WTC11 (cell line): ENCODE results near the gene MBD6. TPM values are rescaled to one million over a fixed set of nuclear protein-coding genes. Genes with fewer than 3 reads are reported as not detected.

Experiments used
- ATAC-seq: fragments of 200-7000 bp; cut with Tn5 transposase; 2 replicates; pipeline ENCODE4 v1.10.0; 2021; ENCODE audit warnings: mild to moderate bottlenecking, moderate library complexity
- Bru-seq: library from RNA; stranded (reverse); fragments of 400-500 nt; gene quantifications from one replicate; lab custom pipeline; 2021; lab: Mats Ljungman, UMichigan
- CTCF ChIA-PET: fragments of 300-600 bp; sonication (Branson Sonifier 250); formaldehyde crosslinking; loops from one replicate; lab custom pipeline; 2021; ENCODE audit warnings: antibody characterized with exemption; lab: Charles Lee
- POLR2A ChIA-PET: fragments of 350-600 bp; sonication (Branson Sonifier 250); formaldehyde crosslinking; loops from one replicate; lab custom pipeline; 2021; ENCODE audit warnings: antibody characterized with exemption; lab: Charles Lee
- DNase-seq: peaks from one replicate; pipeline ENCODE4 v3.0.0; 2021; ENCODE audit warnings: low spot score
- H3K27ac Mint-ChIP-seq: 2 replicates; pipeline ENCODE4 v1.8.0; 2021; ENCODE audit warnings: mixed read lengths
- H3K27me3 Mint-ChIP-seq: 2 replicates; pipeline ENCODE4 v1.8.0; 2021; ENCODE audit warnings: low read depth, mild to moderate bottlenecking, moderate library complexity, mixed read lengths
- H3K36me3 Mint-ChIP-seq: 2 replicates; pipeline ENCODE4 v1.8.0; 2021; ENCODE audit warnings: mixed read lengths
- H3K4me1 Mint-ChIP-seq: 2 replicates; pipeline ENCODE4 v1.8.0; 2022; ENCODE audit warnings: mixed read lengths
- H3K4me3 Mint-ChIP-seq: 2 replicates; pipeline ENCODE4 v1.8.0; 2021; ENCODE audit warnings: mild to moderate bottlenecking, moderate library complexity, mixed read lengths
- H3K9me3 Mint-ChIP-seq: 2 replicates; pipeline ENCODE4 v1.8.0; 2021; ENCODE audit warnings: mixed read lengths
- CREM ChIP-seq: sonication (generic); formaldehyde crosslinking; IDR thresholded peaks from 2 replicates; pipeline ENCODE4 v1.8.1; 2022; ENCODE audit warnings: mild to moderate bottlenecking, missing genetic modification reagents, moderate library complexity
- ELF4 ChIP-seq: sonication (generic); formaldehyde crosslinking; IDR thresholded peaks from 2 replicates; pipeline ENCODE4 v1.8.1; 2022; ENCODE audit warnings: low read depth, mild to moderate bottlenecking, moderate library complexity, missing genetic modification reagents
- EMX1 ChIP-seq: fragments of 250-450 bp; sonication (Bioruptor Pico); IDR thresholded peaks from 2 replicates; pipeline ENCODE4 v1.8.0; 2021; ENCODE audit warnings: mild to moderate bottlenecking
- ESRRA ChIP-seq: sonication (generic); formaldehyde crosslinking; IDR thresholded peaks from 2 replicates; pipeline ENCODE4 v1.8.1; 2022; ENCODE audit warnings: mild to moderate bottlenecking, missing genetic modification reagents, borderline replicate concordance
- FOXJ3 ChIP-seq: sonication (generic); formaldehyde crosslinking; IDR thresholded peaks from 2 replicates; pipeline ENCODE4 v1.9.0; 2021; ENCODE audit warnings: missing genetic modification reagents, mild to moderate bottlenecking, borderline replicate concordance
- FOXK1 ChIP-seq: sonication (generic); formaldehyde crosslinking; IDR thresholded peaks from 2 replicates; pipeline ENCODE4 v1.8.0; 2022; ENCODE audit warnings: mild to moderate bottlenecking, moderate library complexity, missing genetic modification reagents
- FOXP4 ChIP-seq: sonication (generic); formaldehyde crosslinking; IDR thresholded peaks from 2 replicates; pipeline ENCODE4 v1.8.0; 2022; ENCODE audit warnings: mild to moderate bottlenecking, missing genetic modification reagents
- GABPB1 ChIP-seq: sonication (generic); formaldehyde crosslinking; IDR thresholded peaks from 2 replicates; pipeline ENCODE4 v1.8.1; 2023; ENCODE audit warnings: mild to moderate bottlenecking, missing genetic modification reagents
- GRHL2 ChIP-seq: fragments of 250-450 bp; sonication (Bioruptor Pico); IDR thresholded peaks from 2 replicates; pipeline ENCODE4 v1.8.0; 2022; ENCODE audit warnings: mild to moderate bottlenecking, moderate library complexity; ENCODE audit not compliant: insufficient replicate concordance, severe bottlenecking
- KAT7 ChIP-seq: sonication (generic); formaldehyde crosslinking; IDR thresholded peaks from 2 replicates; pipeline ENCODE4 v1.8.1; 2023; ENCODE audit warnings: missing genetic modification reagents, mild to moderate bottlenecking, borderline replicate concordance
- MAX ChIP-seq: sonication (generic); formaldehyde crosslinking; IDR thresholded peaks from 2 replicates; pipeline ENCODE4 v1.8.0; 2022; ENCODE audit warnings: mild to moderate bottlenecking, missing genetic modification reagents
- NR1H2 ChIP-seq: sonication (generic); formaldehyde crosslinking; IDR thresholded peaks from 2 replicates; pipeline ENCODE4 v1.9.0; 2021; ENCODE audit warnings: mild to moderate bottlenecking, moderate library complexity, missing genetic modification reagents
- RORB ChIP-seq: fragments of 250-450 bp; sonication (Bioruptor Pico); IDR thresholded peaks from 2 replicates; pipeline ENCODE4 v1.9.0; 2021; ENCODE audit warnings: mild to moderate bottlenecking
- SP1 ChIP-seq: sonication (generic); formaldehyde crosslinking; conservative IDR thresholded peaks from 2 replicates; pipeline ENCODE4 v1.8.1; 2022; ENCODE audit warnings: missing genetic modification reagents
- TEAD1 ChIP-seq: sonication (generic); formaldehyde crosslinking; IDR thresholded peaks from 2 replicates; pipeline ENCODE4 v1.8.0; 2022; ENCODE audit warnings: mild to moderate bottlenecking, missing genetic modification reagents
- ZNF138 ChIP-seq: sonication (generic); formaldehyde crosslinking; conservative IDR thresholded peaks from 2 replicates; pipeline ENCODE4 v1.8.1; 2022; ENCODE audit warnings: mild to moderate bottlenecking, moderate library complexity, missing genetic modification reagents
- ZNF396 ChIP-seq: fragments of 250-450 bp; sonication (Bioruptor Pico); IDR thresholded peaks from 2 replicates; pipeline ENCODE4 v1.8.0; 2021; ENCODE audit warnings: mild to moderate bottlenecking, moderate library complexity, borderline replicate concordance
- long read RNA-seq, 3 experiments: library from RNA in 1 of 3; library from capped mRNA in 1 of 3; library from polyadenylated mRNA in 1 of 3; unstranded in 2 of 3; stranded (forward) in 1 of 3; transcript quantifications; one replicate each; pipeline ENCODE4 v2.0.0, GENCODE V29; 2021
- total RNA-seq: library from RNA; stranded (reverse); gene quantifications from 3 replicates; pipeline ENCODE4 v1.2.3, GENCODE V29; 2021
- TF ChIP-seq, protein P1 (sequence below): sonication (generic); formaldehyde crosslinking; IDR thresholded peaks from 2 replicates; pipeline ENCODE4 v1.8.1; 2023; ENCODE audit warnings: mild to moderate bottlenecking, missing genetic modification reagents, moderate library complexity
- TF ChIP-seq, protein P2 (sequence below): sonication (generic); formaldehyde crosslinking; IDR thresholded peaks from 2 replicates; pipeline ENCODE4 v1.8.1; 2023; ENCODE audit warnings: mild to moderate bottlenecking, moderate library complexity, missing genetic modification reagents
- TF ChIP-seq, protein P3 (sequence below): sonication (generic); formaldehyde crosslinking; IDR thresholded peaks from 2 replicates; pipeline ENCODE4 v1.8.1; 2022; ENCODE audit warnings: missing genetic modification reagents, borderline replicate concordance
- TF ChIP-seq, protein P4 (sequence below): sonication (generic); formaldehyde crosslinking; IDR thresholded peaks from 2 replicates; pipeline ENCODE4 v1.8.0; 2023; ENCODE audit warnings: mild to moderate bottlenecking, missing genetic modification reagents
- TF ChIP-seq, protein P5 (sequence below): sonication (generic); formaldehyde crosslinking; IDR thresholded peaks from 2 replicates; pipeline ENCODE4 v1.8.0; 2022; ENCODE audit warnings: mild to moderate bottlenecking, missing genetic modification reagents

The MBD6 gene
- total RNA-seq (46.3 to 59.4 TPM (median 56.2 TPM) in 3 replicates), Bru-seq, nascent RNA (percentile 56 among the genes with signal in this experiment)
- long read RNA-seq, experiment 1, full-length matches to known transcripts, result 9 of 29 reads
- long read RNA-seq, experiment 1, partial matches to known transcripts, result 6 of 29 reads
- long read RNA-seq, experiment 1, other reads (novel, unspliced or antisense), result 14 of 29 reads
- long read RNA-seq, experiment 2, full-length matches to known transcripts, result 1 of 26 reads
- long read RNA-seq, experiment 2, partial matches to known transcripts, result 22 of 26 reads
- long read RNA-seq, experiment 2, other reads (novel, unspliced or antisense), result 3 of 26 reads
- long read RNA-seq, experiment 3, partial matches to known transcripts, result 0 of 1 reads
- long read RNA-seq, experiment 3, other reads (novel, unspliced or antisense), result 1 of 1 reads

DNA sequence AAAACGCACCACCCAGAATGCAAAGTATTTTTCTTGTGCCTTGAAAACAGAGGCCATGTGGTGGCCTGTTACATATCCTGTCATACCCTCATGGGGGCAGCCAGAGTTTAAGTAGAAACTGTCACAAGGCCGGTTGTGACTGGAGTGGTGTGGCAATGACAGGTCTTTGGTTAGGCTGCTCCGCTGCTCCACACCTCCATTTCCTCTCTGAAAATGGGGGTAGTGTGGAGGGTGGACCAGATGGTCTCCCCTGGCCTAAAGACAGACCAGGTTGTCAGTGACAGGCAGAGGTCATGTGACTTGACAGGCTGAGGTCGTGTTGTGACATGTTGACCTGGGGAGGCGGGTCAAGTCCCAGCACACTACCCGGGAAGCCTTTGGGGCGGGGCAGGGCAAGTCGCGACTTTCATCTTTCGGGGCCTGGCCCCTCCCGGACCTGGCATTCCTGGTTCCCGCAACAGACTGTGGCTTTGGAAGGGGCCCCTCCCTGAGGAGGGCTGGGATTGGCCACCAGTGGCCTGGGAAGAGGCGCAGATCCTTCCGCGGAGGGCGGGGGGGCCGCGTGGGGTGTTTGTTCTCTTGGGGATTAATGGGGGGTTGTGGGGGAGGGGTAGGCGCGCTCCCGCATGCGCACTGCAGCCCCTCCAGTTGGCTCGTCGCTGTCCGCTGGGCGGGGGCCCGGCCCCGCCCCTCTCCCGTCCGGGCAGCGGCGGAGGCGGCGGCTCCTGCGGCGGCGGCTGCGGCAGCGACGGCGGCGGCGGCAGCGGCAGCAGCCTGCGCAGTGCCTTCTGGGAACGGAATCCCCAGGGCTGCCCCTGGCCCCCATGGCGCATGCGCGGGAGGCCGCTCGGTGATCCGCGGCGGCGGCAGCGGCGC is at the start of gene MBD6:
Gene MBD6, plus strand, starts transcription at position 814 of the 876 bp plus-strand sequence. CDS start 1,480 bp downstream, outside the sequence.
- H3K9me3 Mint-ChIP-seq, result no peaks in the 10 kb centered on the region
- H3K36me3 Mint-ChIP-seq, result peaks cover 17% of the 10 kb centered on the region
- peak; percentile 7 for ATAC-seq
- H3K4me1 Mint-ChIP-seq, result peaks cover 42% of the 10 kb centered on the region
- ChIA-PET POLR2A (no interaction called here), CTCF (no interaction called here)
- DNase-seq, result peak; percentile 85
- H3K27ac Mint-ChIP-seq, result peak within 1 kb of the TSS; percentile 93
- H3K4me3 Mint-ChIP-seq, result peak within 1 kb of the TSS; percentile 96
- H3K27me3 Mint-ChIP-seq, result peaks cover 3% of the 10 kb centered on the region; the same call in 1 of the 2 replicates
- no peak for TF ChIP-seq TEAD1
- TF ChIP-seq GRHL2 (CRISPR knock-in tag), result no peak
- no peak for TF ChIP-seq KAT7 (CRISPR knock-in tag)
- no peak for TF ChIP-seq NR1H2 (CRISPR knock-in tag)
- TF ChIP-seq, protein P1, sequence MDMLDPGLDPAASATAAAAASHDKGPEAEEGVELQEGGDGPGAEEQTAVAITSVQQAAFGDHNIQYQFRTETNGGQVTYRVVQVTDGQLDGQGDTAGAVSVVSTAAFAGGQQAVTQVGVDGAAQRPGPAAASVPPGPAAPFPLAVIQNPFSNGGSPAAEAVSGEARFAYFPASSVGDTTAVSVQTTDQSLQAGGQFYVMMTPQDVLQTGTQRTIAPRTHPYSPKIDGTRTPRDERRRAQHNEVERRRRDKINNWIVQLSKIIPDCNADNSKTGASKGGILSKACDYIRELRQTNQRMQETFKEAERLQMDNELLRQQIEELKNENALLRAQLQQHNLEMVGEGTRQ, result peak; percentile 90
- TF ChIP-seq ESRRA (CRISPR knock-in tag), result no peak
- no peak for TF ChIP-seq ZNF396 (CRISPR knock-in tag)
- peak; percentile 98 for TF ChIP-seq FOXK1
- no peak for TF ChIP-seq CREM (CRISPR knock-in tag)
- peak; percentile 33; the same call in 1 of the 2 replicates for TF ChIP-seq SP1 (CRISPR knock-in tag)
- TF ChIP-seq FOXJ3 (CRISPR knock-in tag), result no peak
- TF ChIP-seq EMX1 (CRISPR knock-in tag), result no peak
- no peak for TF ChIP-seq ZNF138 (CRISPR knock-in tag)
- TF ChIP-seq, protein P2, sequence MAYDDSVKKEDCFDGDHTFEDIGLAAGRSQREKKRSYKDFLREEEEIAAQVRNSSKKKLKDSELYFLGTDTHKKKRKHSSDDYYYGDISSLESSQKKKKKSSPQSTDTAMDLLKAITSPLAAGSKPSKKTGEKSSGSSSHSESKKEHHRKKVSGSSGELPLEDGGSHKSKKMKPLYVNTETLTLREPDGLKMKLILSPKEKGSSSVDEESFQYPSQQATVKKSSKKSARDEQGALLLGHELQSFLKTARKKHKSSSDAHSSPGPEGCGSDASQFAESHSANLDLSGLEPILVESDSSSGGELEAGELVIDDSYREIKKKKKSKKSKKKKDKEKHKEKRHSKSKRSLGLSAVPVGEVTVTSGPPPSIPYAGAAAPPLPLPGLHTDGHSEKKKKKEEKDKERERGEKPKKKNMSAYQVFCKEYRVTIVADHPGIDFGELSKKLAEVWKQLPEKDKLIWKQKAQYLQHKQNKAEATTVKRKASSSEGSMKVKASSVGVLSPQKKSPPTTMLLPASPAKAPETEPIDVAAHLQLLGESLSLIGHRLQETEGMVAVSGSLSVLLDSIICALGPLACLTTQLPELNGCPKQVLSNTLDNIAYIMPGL, result peak; percentile 40; the same call in 1 of the 2 replicates
- TF ChIP-seq GABPB1 (CRISPR knock-in tag), result peak; percentile 88
- TF ChIP-seq, protein P3, sequence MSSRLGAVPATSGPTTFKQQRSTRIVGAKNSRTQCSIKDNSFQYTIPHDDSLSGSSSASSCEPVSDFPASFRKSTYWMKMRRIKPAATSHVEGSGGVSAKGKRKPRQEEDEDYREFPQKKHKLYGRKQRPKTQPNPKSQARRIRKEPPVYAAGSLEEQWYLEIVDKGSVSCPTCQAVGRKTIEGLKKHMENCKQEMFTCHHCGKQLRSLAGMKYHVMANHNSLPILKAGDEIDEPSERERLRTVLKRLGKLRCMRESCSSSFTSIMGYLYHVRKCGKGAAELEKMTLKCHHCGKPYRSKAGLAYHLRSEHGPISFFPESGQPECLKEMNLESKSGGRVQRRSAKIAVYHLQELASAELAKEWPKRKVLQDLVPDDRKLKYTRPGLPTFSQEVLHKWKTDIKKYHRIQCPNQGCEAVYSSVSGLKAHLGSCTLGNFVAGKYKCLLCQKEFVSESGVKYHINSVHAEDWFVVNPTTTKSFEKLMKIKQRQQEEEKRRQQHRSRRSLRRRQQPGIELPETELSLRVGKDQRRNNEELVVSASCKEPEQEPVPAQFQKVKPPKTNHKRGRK (CRISPR knock-in tag), result no peak
- no peak for TF ChIP-seq RORB (CRISPR knock-in tag)
- TF ChIP-seq ELF4 (CRISPR knock-in tag), result no peak
- TF ChIP-seq, protein P4, sequence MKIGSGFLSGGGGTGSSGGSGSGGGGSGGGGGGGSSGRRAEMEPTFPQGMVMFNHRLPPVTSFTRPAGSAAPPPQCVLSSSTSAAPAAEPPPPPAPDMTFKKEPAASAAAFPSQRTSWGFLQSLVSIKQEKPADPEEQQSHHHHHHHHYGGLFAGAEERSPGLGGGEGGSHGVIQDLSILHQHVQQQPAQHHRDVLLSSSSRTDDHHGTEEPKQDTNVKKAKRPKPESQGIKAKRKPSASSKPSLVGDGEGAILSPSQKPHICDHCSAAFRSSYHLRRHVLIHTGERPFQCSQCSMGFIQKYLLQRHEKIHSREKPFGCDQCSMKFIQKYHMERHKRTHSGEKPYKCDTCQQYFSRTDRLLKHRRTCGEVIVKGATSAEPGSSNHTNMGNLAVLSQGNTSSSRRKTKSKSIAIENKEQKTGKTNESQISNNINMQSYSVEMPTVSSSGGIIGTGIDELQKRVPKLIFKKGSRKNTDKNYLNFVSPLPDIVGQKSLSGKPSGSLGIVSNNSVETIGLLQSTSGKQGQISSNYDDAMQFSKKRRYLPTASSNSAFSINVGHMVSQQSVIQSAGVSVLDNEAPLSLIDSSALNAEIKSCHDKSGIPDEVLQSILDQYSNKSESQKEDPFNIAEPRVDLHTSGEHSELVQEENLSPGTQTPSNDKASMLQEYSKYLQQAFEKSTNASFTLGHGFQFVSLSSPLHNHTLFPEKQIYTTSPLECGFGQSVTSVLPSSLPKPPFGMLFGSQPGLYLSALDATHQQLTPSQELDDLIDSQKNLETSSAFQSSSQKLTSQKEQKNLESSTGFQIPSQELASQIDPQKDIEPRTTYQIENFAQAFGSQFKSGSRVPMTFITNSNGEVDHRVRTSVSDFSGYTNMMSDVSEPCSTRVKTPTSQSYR, result peak; percentile 28; the same call in 1 of the 2 replicates
- TF ChIP-seq, protein P5, sequence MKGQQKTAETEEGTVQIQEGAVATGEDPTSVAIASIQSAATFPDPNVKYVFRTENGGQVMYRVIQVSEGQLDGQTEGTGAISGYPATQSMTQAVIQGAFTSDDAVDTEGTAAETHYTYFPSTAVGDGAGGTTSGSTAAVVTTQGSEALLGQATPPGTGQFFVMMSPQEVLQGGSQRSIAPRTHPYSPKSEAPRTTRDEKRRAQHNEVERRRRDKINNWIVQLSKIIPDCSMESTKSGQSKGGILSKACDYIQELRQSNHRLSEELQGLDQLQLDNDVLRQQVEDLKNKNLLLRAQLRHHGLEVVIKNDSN (CRISPR knock-in tag), result peak; percentile 92
- peak; percentile 80 for TF ChIP-seq MAX (CRISPR knock-in tag)
- peak; percentile 70 for TF ChIP-seq FOXP4
